ENCODE results near the gene ETV6. TPM values are rescaled to one million over a fixed set of nuclear protein-coding genes. Genes with fewer than 3 reads are reported as not detected.

Gene ETV6
- total RNA-seq, 6 experiments from 2014 or later: 14.6 to 20.5 (median 16.6) TPM

DNA sequence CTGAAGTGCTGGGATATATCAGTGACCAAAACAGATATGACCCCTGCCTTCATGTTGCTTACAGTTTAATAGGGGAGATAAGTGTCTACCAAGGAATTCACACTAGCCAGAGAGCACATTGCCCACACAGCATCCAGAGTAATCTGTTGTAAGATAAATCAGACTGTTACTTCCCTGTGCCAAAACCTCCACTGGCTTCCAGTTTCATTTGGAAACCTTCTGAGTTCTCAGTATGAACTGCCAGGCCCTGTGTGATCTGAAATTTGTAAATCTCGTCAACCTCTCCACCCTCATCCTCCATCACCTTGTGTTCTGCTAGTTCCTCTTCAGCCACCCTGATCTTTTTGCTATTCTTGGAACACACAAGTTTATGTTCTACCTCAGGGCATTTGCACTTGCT is 154.7 kb downstream of the ETV6 start:
- Mint-ChIP-seq H3K27me3 (ENCODE audit: insufficient read depth) (no peaks in the 10 kb centered on the region), H3K4me3 (no peak overlapping the region), H3K36me3 (ENCODE audit: low read depth) (peaks cover 17% of the 10 kb centered on the region), H3K9me3 (no peaks in the 10 kb centered on the region), H3K4me1 (ENCODE audit: low read depth) (peaks cover 13% of the 10 kb centered on the region), H3K27ac (no peak overlapping the region)
- TF ChIP-seq, protein P1, sequence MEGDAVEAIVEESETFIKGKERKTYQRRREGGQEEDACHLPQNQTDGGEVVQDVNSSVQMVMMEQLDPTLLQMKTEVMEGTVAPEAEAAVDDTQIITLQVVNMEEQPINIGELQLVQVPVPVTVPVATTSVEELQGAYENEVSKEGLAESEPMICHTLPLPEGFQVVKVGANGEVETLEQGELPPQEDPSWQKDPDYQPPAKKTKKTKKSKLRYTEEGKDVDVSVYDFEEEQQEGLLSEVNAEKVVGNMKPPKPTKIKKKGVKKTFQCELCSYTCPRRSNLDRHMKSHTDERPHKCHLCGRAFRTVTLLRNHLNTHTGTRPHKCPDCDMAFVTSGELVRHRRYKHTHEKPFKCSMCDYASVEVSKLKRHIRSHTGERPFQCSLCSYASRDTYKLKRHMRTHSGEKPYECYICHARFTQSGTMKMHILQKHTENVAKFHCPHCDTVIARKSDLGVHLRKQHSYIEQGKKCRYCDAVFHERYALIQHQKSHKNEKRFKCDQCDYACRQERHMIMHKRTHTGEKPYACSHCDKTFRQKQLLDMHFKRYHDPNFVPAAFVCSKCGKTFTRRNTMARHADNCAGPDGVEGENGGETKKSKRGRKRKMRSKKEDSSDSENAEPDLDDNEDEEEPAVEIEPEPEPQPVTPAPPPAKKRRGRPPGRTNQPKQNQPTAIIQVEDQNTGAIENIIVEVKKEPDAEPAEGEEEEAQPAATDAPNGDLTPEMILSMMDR (IDR thresholded peaks at IDR 0.05): no peak
- no peak for DNase-seq

DNA sequence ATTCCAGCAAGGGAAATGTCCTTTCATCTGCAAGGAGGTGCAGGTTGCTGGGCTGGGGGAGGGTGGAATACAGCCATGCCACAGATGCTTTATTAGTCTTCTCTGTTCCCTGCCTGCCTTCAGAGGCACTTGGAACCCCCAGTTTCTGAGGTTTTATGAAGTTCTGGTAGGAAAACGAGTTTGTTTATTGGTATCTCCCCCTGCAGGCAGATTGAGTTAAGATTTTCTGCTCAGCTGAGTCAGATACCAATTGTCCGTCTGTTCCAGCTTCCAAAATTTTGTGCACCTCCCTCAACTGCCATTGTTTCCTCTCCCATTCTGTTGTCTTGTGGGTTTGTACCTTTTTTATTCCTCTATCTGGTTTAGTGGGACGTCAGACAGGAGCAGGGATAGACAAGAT is 155.6 kb downstream of the ETV6 start:
- peaks cover 6% of the 10 kb centered on the region; the same call in 1 of the 2 replicates for H3K4me1 Mint-ChIP-seq (ENCODE audit: low read depth)
- no peaks in the 10 kb centered on the region for H3K27me3 Mint-ChIP-seq (ENCODE audit: insufficient read depth)
- H3K4me3 Mint-ChIP-seq: no peak overlapping the region
- TF ChIP-seq, protein P1 (IDR thresholded peaks at IDR 0.05): peak; percentile 60
- H3K27ac Mint-ChIP-seq: no peak overlapping the region
- no peaks in the 10 kb centered on the region for H3K9me3 Mint-ChIP-seq
- DNase-seq: no peak
- peaks cover 17% of the 10 kb centered on the region for H3K36me3 Mint-ChIP-seq (ENCODE audit: low read depth)

DNA sequence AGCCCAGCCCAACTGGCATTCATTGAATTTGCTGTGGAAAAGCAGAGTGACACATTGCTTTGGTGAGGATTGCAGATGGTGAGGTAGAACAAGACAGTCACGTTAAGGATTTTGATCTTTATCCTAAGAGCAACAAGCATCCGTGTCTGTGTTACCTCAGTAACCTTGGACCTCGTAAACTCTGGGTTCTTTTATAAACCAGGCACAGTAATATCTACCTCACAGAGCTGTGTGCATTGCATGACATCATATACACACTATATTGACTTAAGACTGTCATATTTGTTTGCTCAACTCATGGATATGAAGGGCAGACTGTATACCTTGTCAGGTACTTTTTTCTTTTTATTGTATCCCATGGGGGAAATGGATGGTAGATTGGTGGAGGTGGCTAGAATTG is 156.2 kb downstream of the ETV6 start:
- Mint-ChIP-seq H3K27me3 (ENCODE audit: insufficient read depth) (no peaks in the 10 kb centered on the region), H3K27ac (no peak overlapping the region), H3K9me3 (no peaks in the 10 kb centered on the region), H3K36me3 (ENCODE audit: low read depth) (peaks cover 12% of the 10 kb centered on the region), H3K4me3 (no peak overlapping the region), H3K4me1 (ENCODE audit: low read depth) (no peaks in the 10 kb centered on the region)
- TF ChIP-seq, protein P1 (IDR thresholded peaks at IDR 0.05): no peak
- no peak for DNase-seq

DNA sequence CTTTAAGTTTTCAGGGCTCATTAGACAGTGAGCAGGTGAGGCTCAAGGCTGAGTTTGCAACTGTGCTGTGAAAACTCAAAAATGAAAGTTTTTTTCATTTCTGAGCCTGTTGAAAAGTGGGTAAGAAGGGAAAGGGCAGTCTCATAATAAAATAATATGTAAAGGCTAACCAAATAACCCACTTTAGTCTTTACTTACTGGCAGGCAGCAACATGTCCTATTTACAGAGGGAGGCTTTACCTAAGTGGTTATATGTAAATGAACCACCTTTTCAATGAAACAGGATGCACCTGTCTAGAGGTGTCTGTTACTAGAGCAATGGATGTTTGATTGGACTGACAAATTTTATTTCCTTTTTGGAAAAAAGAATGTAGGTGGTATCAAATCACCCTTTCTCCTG is 158.0 kb downstream of the ETV6 start:
- no peak for DNase-seq
- Mint-ChIP-seq H3K9me3 (no peaks in the 10 kb centered on the region), H3K4me1 (ENCODE audit: low read depth) (peaks cover 3% of the 10 kb centered on the region; the same call in 1 of the 2 replicates), H3K36me3 (ENCODE audit: low read depth) (peaks cover 9% of the 10 kb centered on the region), H3K27me3 (ENCODE audit: insufficient read depth) (no peaks in the 10 kb centered on the region), H3K27ac (no peak overlapping the region), H3K4me3 (no peak overlapping the region)
- TF ChIP-seq, protein P1 (IDR thresholded peaks at IDR 0.05): no peak

DNA sequence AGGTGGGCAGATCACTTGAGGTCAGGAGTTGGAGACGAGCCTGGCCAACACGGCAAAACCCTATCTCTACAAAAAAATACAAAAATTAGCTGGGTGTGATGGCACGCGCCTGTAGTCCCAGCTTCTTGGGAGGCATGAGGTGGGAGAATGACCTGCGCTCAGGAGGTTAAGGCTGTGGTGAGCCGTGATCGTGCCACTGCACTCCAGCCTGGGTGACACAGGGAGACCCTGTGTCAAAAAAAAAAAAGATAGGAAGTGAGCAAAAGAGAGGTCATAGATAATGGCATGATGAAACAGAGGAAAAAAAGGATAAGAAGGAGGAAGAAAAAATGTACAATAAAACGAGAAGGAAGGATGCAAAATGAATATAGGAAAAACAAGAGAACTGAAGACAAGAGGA is 159.5 kb downstream of the ETV6 start:
- TF ChIP-seq, protein P1 (IDR thresholded peaks at IDR 0.05): no peak
- Mint-ChIP-seq H3K36me3 (ENCODE audit: low read depth) (peaks cover 6% of the 10 kb centered on the region), H3K27ac (no peak overlapping the region), H3K9me3 (no peaks in the 10 kb centered on the region), H3K4me3 (no peak overlapping the region), H3K4me1 (ENCODE audit: low read depth) (peaks cover 11% of the 10 kb centered on the region), H3K27me3 (ENCODE audit: insufficient read depth) (no peaks in the 10 kb centered on the region)
- DNase-seq: no peak

DNA sequence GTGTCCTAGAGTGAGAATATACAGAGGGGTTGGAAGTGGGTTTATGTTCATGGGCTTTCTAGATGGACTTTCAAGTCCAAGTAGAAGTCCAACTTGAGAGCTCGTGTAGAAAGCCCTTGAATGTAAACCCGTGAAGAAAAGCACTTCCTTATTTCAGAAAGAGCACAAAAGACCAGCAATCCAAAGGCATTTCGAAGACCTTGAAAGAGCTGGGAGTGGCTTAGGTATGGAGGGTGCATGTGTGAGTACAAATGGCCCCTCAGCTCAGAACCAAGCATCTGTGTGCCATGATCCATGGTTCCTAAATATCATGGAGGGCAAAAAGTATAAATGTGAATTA is 160.7 kb downstream of the ETV6 start:
- H3K27me3 Mint-ChIP-seq (ENCODE audit: insufficient read depth): no peaks in the 10 kb centered on the region
- TF ChIP-seq, protein P1 (IDR thresholded peaks at IDR 0.05): no peak
- peaks cover 23% of the 10 kb centered on the region for H3K4me1 Mint-ChIP-seq (ENCODE audit: low read depth)
- no peak overlapping the region for H3K27ac Mint-ChIP-seq
- no peak overlapping the region for H3K4me3 Mint-ChIP-seq
- no peaks in the 10 kb centered on the region for H3K36me3 Mint-ChIP-seq (ENCODE audit: low read depth)
- H3K9me3 Mint-ChIP-seq: no peaks in the 10 kb centered on the region
- no peak for DNase-seq

Measured in HFFc6 (cell line).